Osteocyte (in vitro differentiated cells): Measurements from ENCODE around the gene ATXN10. TPM values are rescaled to one million over a fixed set of nuclear protein-coding genes. Genes with fewer than 3 reads are reported as not detected.

Experiments
- DNase-seq: peaks from one replicate; pipeline ENCODE4 v3.0.0; 2021; ENCODE audit warnings: mixed read lengths; ENCODE audit not compliant: unreplicated experiment; ENCODE audit errors: extremely low spot score
- H3K27ac Mint-ChIP-seq: one replicate; pipeline ENCODE4 v1.8.0; 2021; ENCODE audit warnings: mild to moderate bottlenecking, mixed read lengths; ENCODE audit not compliant: unreplicated experiment
- H3K27me3 Mint-ChIP-seq: one replicate; pipeline ENCODE4 v1.8.0; 2021; ENCODE audit warnings: mixed read lengths; ENCODE audit not compliant: unreplicated experiment
- H3K36me3 Mint-ChIP-seq: one replicate; pipeline ENCODE4 v1.8.0; 2021; ENCODE audit warnings: mixed read lengths; ENCODE audit not compliant: unreplicated experiment
- H3K4me1 Mint-ChIP-seq: one replicate; pipeline ENCODE4 v1.8.0; 2021; ENCODE audit warnings: mixed read lengths; ENCODE audit not compliant: unreplicated experiment
- H3K4me3 Mint-ChIP-seq: one replicate; pipeline ENCODE4 v1.8.0; 2021; ENCODE audit warnings: mild to moderate bottlenecking, moderate library complexity, mixed read lengths; ENCODE audit not compliant: unreplicated experiment
- H3K9me3 Mint-ChIP-seq: one replicate; pipeline ENCODE4 v1.8.0; 2021; ENCODE audit warnings: mixed read lengths; ENCODE audit not compliant: unreplicated experiment
- CTCF ChIP-seq: fragments of 200-600 bp; sonication (generic); IDR thresholded peaks from 2 replicates; pipeline ENCODE4 v1.5.0; 2021; ENCODE audit warnings: antibody characterized with exemption, mild to moderate bottlenecking, moderate library complexity
- total RNA-seq: library from RNA; stranded (reverse); gene quantifications from 2 replicates; pipeline ENCODE4 v1.2.1, GENCODE V29; 2021

ATXN10 gene
- total RNA-seq, 1 donor from 2014 or later = 164 TPM

GRCh38 chr22:45783690-45784089 is 112.1 kb downstream of the ATXN10 start:
- Mint-ChIP-seq H3K4me1 (peaks cover 68% of the 10 kb centered on the region), H3K36me3 (peaks cover 7% of the 10 kb centered on the region), H3K4me3 (no peak overlapping the region), H3K9me3 (no peaks in the 10 kb centered on the region), H3K27ac (peak overlapping the region; percentile 71), H3K27me3 (no peaks in the 10 kb centered on the region)
- no peak for TF ChIP-seq CTCF
- DNase-seq = no peak

- no peak for DNase-seq
- H3K4me3 Mint-ChIP-seq = peak overlapping the region; percentile 12
- peaks cover 7% of the 10 kb centered on the region for H3K36me3 Mint-ChIP-seq
- H3K27me3 Mint-ChIP-seq = no peaks in the 10 kb centered on the region
- peaks cover 69% of the 10 kb centered on the region for H3K4me1 Mint-ChIP-seq
- no peaks in the 10 kb centered on the region for H3K9me3 Mint-ChIP-seq
- no peak for TF ChIP-seq CTCF
- peak overlapping the region; percentile 62 for H3K27ac Mint-ChIP-seq
These were observed 113.0 kb downstream of the ATXN10 start for GRCh38 chr22:45784357-45785277.

- Mint-ChIP-seq H3K27ac (peak overlapping the region; percentile 62), H3K36me3 (peaks cover 9% of the 10 kb centered on the region), H3K9me3 (no peaks in the 10 kb centered on the region), H3K4me1 (peaks cover 74% of the 10 kb centered on the region), H3K27me3 (no peaks in the 10 kb centered on the region), H3K4me3 (no peak overlapping the region)
- TF ChIP-seq CTCF = no peak
- no peak for DNase-seq
These were observed 113.8 kb downstream of the ATXN10 start for GRCh38 chr22:45785458-45785857.

- no peak overlapping the region for H3K4me3 Mint-ChIP-seq
- H3K27me3 Mint-ChIP-seq = no peaks in the 10 kb centered on the region
- no peaks in the 10 kb centered on the region for H3K9me3 Mint-ChIP-seq
- DNase-seq = no peak
- peak overlapping the region; percentile 7 for H3K27ac Mint-ChIP-seq
- H3K36me3 Mint-ChIP-seq = peaks cover 9% of the 10 kb centered on the region
- no peak for TF ChIP-seq CTCF
- H3K4me1 Mint-ChIP-seq = peaks cover 74% of the 10 kb centered on the region
These were observed 115.1 kb downstream of the ATXN10 start for GRCh38 chr22:45786726-45787125.

- TF ChIP-seq CTCF = no peak
- DNase-seq = no peak
- Mint-ChIP-seq H3K36me3 (peaks cover 9% of the 10 kb centered on the region), H3K4me3 (no peak overlapping the region), H3K4me1 (peaks cover 64% of the 10 kb centered on the region), H3K9me3 (no peaks in the 10 kb centered on the region), H3K27me3 (no peaks in the 10 kb centered on the region), H3K27ac (peak overlapping the region; percentile 43)
These were observed 116.1 kb downstream of the ATXN10 start for GRCh38 chr22:45787759-45788158.
